HEK293T (cell line): Measurements from ENCODE around the gene CCDC88A.

Experiments used
- BHLHE40 ChIP-seq: fragments of 450-650 bp; IDR thresholded peaks from 2 replicates; pipeline ENCODE4 v1.6.1; 2016; ENCODE audit warnings: mild to moderate bottlenecking, moderate library complexity, borderline replicate concordance
- CTBP1 ChIP-seq: fragments of 450-650 bp; IDR thresholded peaks from 2 replicates; pipeline ENCODE4 v1.6.1; 2016; ENCODE audit warnings: borderline replicate concordance
- FOXA1 ChIP-seq: fragments of 450-650 bp; IDR thresholded peaks from 2 replicates; pipeline ENCODE4 v1.6.1; 2016; ENCODE audit warnings: mild to moderate bottlenecking
- FOXK2 ChIP-seq: fragments of 450-650 bp; IDR thresholded peaks from 2 replicates; pipeline ENCODE4 v1.6.1; 2016; ENCODE audit warnings: mild to moderate bottlenecking
- FOXM1 ChIP-seq: fragments of 450-650 bp; IDR thresholded peaks from 2 replicates; pipeline ENCODE4 v1.6.1; 2017; ENCODE audit warnings: mild to moderate bottlenecking, borderline replicate concordance
- L3MBTL2 ChIP-seq: fragments of 450-650 bp; conservative IDR thresholded peaks from 2 replicates; pipeline ENCODE4 v1.6.1; 2016; ENCODE audit warnings: mild to moderate bottlenecking
- LEF1 ChIP-seq: fragments of 450-650 bp; IDR thresholded peaks from 2 replicates; pipeline ENCODE4 v1.6.1; 2017; ENCODE audit warnings: mild to moderate bottlenecking, borderline replicate concordance
- NFRKB ChIP-seq: fragments of 450-650 bp; IDR thresholded peaks from 2 replicates; pipeline ENCODE4 v1.6.1; 2016; ENCODE audit warnings: mild to moderate bottlenecking, moderate library complexity
- SP1 ChIP-seq: fragments of 450-650 bp; IDR thresholded peaks from 2 replicates; pipeline ENCODE4 v1.6.1; 2017
- TARDBP ChIP-seq: fragments of 450-650 bp; IDR thresholded peaks from 2 replicates; pipeline ENCODE4 v1.6.1; 2016
- ZNF384 ChIP-seq: fragments of 450-650 bp; IDR thresholded peaks from 2 replicates; pipeline ENCODE4 v1.6.1; 2016

DNA sequence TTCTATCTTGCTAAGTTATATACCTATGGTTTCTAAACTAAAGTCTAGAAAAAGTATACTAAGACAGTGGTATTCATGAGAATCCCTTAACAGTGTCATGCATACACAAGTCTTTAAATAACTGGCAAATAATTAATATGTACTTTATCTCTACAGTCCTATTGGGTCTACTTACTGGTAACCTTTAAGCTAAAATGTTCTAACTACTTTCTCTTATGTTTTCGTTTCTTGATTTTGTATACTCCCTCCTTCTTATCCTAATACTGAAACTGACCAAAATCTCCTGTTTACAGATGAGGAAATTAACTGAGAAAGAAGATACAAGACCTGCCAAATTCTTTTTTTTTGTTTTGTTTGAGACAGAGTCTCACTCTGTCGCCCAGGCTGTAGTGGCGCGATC is 74.6 kb downstream of the CCDC88A start:
- no peak for TF ChIP-seq CTBP1
- no peak for TF ChIP-seq FOXM1
- TF ChIP-seq SP1 = no peak
- no peak for TF ChIP-seq LEF1
- TF ChIP-seq ZNF384 = no peak
- TF ChIP-seq BHLHE40 = no peak
- no peak for TF ChIP-seq TARDBP
- no peak for TF ChIP-seq FOXK2
- no peak for TF ChIP-seq FOXA1
- TF ChIP-seq NFRKB = no peak
- no peak for TF ChIP-seq L3MBTL2
